Activated T-cell treated with anti-CD3 and anti-CD28 coated beads, Interleukin-2, amount 50 U/mL, for 48 hours (primary cell): ENCODE results near the gene NDRG3.

Source experiments
- DNase-seq, 2 experiments: peaks; one replicate each; pipeline ENCODE4 v3.0.0-alpha.2; 2020

NDRG3 gene

GRCh38 chr20:36604952-36605398 is 140.9 kb downstream of the NDRG3 start:
- no peak for DNase-seq
